ENCODE data around the gene PRG3. TPM values are rescaled to one million over a fixed set of nuclear protein-coding genes. Genes with fewer than 3 reads are reported as not detected.
"Not testable (repeated sequence)": the region's sequence is repeated elsewhere in the genome, so short reads cannot be mapped to it uniquely, and the experiment has no call there.

Gene PRG3
- total RNA-seq, 2 experiments from 2014 or later = not detected

DNA sequence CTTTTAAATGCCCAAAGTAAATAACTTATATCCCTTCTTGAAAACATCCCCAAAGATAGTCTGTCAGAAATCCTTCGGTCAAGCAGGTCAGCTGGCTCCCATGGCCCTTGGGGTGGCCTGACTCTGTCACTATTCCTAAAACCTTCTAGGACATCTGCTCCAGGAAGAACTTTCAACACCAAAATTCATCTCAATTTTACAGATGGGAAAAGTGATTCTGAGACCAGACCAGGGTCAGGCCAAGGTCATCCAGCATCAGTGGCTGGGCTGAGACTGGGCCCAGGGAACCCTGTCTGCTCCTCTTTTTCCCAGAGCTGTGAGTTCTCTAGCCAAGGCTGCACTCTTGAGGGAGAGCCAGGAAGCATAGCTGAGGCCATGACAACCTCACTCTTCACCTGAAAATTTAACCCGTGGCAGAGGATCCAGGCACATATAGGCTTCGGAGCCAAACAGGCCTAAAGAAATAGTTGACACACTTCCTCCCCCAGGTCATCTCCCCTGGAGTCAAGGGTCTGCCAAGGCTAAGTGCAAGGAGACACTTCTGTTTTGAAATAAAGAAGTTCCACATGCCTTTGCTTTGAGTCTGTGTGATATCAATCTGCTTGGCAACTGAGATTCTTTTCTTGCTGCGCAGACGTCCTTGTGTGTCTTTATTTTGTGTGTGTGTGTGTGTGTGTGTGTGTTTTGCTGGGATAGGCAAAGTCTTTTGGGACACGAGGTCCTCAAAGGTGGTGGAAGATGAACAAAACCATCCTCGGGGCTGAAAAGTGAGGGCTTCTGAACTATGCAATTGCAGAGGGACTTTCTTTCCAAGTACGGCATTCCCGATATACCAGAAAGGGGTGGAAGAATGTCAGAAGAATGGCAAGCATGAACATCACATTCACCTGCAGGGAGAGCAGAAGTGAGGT is 26.3 kb upstream of the PRG3 start:
- Mint-ChIP-seq H3K9me3 (no peaks in the 10 kb centered on the region), H3K4me1 (ENCODE audit: low read depth) (peaks cover 62% of the 10 kb centered on the region), H3K27me3 (ENCODE audit: low read depth) (no peaks in the 10 kb centered on the region), H3K27ac (peak overlapping the region; percentile 78), H3K36me3 (ENCODE audit: low read depth) (peaks cover 73% of the 10 kb centered on the region), H3K4me3 (no peak overlapping the region)
- no peak for DNase-seq
- CTCF ChIA-PET = interaction anchor here (0.9 to 2.9 kb wide), 6 partner anchors 11 to 61 kb away, joined by 3 to 10 read pairs (median 3); partner anchors contain the start of gene SLC43A3
- intact Hi-C loops (cut with micrococcal nuclease) = loop anchor here (5.0 kb wide), 1 partner anchor 70 kb away; the partner anchor contains the start of genes P2RX3 and SSRP1

DNA sequence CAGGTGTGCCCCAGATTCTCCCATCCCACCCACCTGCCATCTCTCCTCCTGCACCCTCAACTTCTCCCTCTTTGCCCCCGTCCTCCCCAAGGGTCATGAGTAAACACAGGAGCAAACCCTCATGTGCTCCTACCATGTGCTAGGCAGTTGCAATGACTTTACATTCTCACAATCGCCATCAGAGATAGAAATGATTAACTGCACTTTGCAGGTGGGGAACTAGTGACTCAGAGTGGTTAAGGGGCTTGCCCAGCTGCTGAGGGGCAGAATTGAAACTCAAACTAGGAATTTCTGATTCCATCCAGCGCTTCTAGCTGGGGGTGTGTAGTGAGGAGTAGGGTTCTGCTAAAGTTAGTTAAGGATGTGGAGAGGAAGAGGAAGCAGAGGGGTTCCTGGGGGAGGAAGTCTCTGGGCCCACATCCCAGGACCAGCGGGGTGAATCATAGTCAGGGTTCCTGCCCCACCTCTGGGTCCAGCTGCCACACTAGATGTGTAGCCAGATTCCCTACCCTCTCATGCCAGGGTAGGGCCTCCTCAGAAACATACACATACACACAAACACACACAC is 25.5 kb upstream of the PRG3 start:
- H3K36me3 Mint-ChIP-seq (ENCODE audit: low read depth) = peaks cover 68% of the 10 kb centered on the region
- no peaks in the 10 kb centered on the region for H3K27me3 Mint-ChIP-seq (ENCODE audit: low read depth)
- CTCF ChIA-PET = interaction anchor here (0.9 to 2.9 kb wide), 5 partner anchors 11 to 60 kb away, joined by 3 to 10 read pairs (median 3); partner anchors contain the start of gene SLC43A3
- H3K9me3 Mint-ChIP-seq = no peaks in the 10 kb centered on the region
- H3K4me1 Mint-ChIP-seq (ENCODE audit: low read depth) = peaks cover 60% of the 10 kb centered on the region
- intact Hi-C loops (cut with micrococcal nuclease) = loop anchor here (1.0 to 5.0 kb wide), 2 partner anchors 19 to 69 kb away; partner anchors contain the start of genes P2RX3 and SSRP1
- H3K27ac Mint-ChIP-seq = peak overlapping the region; percentile 78
- peak; percentile 75 for DNase-seq
- H3K4me3 Mint-ChIP-seq = no peak overlapping the region

GRCh38 chr11:57405271-57405860 is 24.4 kb upstream of the PRG3 start:
- no peaks in the 10 kb centered on the region for H3K27me3 Mint-ChIP-seq (ENCODE audit: low read depth)

GRCh38 chr11:57403802-57404147 is 22.8 kb upstream of the PRG3 start:
- H3K4me1 Mint-ChIP-seq (ENCODE audit: low read depth) = peaks cover 42% of the 10 kb centered on the region
- CTCF ChIA-PET = interaction anchor here (1.2 kb wide), 1 partner anchor 75 kb away, joined by 3 read pairs; no protein-coding TSS in a partner anchor
- peaks cover 47% of the 10 kb centered on the region for H3K36me3 Mint-ChIP-seq (ENCODE audit: low read depth)
- H3K4me3 Mint-ChIP-seq = no peak overlapping the region
- no peak for DNase-seq
- no peaks in the 10 kb centered on the region for H3K27me3 Mint-ChIP-seq (ENCODE audit: low read depth)
- intact Hi-C loops (cut with micrococcal nuclease) = no loop called here
- H3K9me3 Mint-ChIP-seq = no peaks in the 10 kb centered on the region
- H3K27ac Mint-ChIP-seq = no peak overlapping the region

More at GRCh38 chr11:57405271-57405860, 24.4 kb upstream of the PRG3 start:
- CTCF ChIA-PET = interaction anchor here (1.0 to 2.9 kb wide), 2 partner anchors 52 to 59 kb away, joined by 3 to 10 read pairs; no protein-coding TSS in a partner anchor
- no peak for DNase-seq
- Mint-ChIP-seq H3K27ac (peak overlapping the region; percentile 78), H3K4me1 (ENCODE audit: low read depth) (peaks cover 55% of the 10 kb centered on the region), H3K4me3 (no peak overlapping the region), H3K36me3 (ENCODE audit: low read depth) (peaks cover 63% of the 10 kb centered on the region), H3K9me3 (no peaks in the 10 kb centered on the region)
- intact Hi-C loops (cut with micrococcal nuclease) = loop anchor here (5.0 kb wide), 1 partner anchor 68 kb away; the partner anchor contains the start of genes P2RX3 and SSRP1

DNA sequence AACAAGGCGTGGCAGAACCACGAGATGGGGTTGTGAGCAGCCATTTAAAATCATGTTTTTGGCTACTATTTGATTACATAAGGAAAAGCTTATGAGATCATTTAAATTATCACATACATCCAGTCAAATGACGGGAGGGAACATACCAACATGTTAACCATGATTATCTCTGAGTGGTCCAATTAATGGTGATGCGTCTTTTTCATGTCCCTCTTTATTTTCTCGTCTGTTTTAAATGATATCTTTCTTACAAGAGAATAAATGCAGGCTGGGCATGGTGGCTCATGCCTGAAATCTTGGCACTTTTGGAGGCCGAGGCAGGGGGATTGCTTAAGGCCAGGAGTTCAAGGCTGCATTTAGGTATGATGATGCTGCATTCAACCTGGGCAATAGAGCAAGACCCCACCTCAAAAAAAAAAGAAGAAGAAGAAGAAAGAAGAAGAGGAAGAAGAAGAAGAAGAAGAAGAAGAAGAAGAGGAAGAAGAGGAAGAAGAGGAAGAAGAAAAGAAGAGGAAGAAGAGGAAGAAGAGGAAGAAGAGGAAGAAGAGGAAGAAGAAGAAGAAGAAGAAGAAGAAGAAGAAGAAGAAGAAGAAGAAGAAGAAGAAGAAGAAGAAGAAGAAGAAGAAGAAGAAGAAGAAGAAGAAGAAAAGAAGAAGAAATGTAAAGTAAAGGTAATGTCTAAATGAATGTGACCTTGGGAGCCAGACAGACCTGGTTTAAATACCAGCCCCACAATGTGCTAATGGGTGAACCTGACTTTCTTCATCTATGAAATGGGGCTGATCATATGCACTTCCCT is 22.3 kb upstream of the PRG3 start:
- H3K9me3 Mint-ChIP-seq; intact Hi-C loops (cut with micrococcal nuclease); H3K27me3 Mint-ChIP-seq (ENCODE audit: low read depth); H3K27ac Mint-ChIP-seq; H3K4me3 Mint-ChIP-seq; DNase-seq: not testable (repeated sequence)
- CTCF ChIA-PET = interaction anchor here (0.9 to 1.2 kb wide), 2 partner anchors 57 to 75 kb away, joined by 3 to 4 read pairs; no protein-coding TSS in a partner anchor
- peaks cover 42% of the 10 kb centered on the region for H3K4me1 Mint-ChIP-seq (ENCODE audit: low read depth)
- peaks cover 43% of the 10 kb centered on the region for H3K36me3 Mint-ChIP-seq (ENCODE audit: low read depth)

GRCh38 chr11:57402188-57403002 is 21.4 kb upstream of the PRG3 start:
- H3K27me3 Mint-ChIP-seq (ENCODE audit: low read depth) = no peaks in the 10 kb centered on the region
- no peak for DNase-seq
- H3K9me3 Mint-ChIP-seq = no peaks in the 10 kb centered on the region
- CTCF ChIA-PET = interaction anchor here (0.9 kb wide), 1 partner anchor 56 kb away, joined by 4 read pairs; no protein-coding TSS in a partner anchor
- H3K36me3 Mint-ChIP-seq (ENCODE audit: low read depth) = peaks cover 35% of the 10 kb centered on the region
- H3K4me3 Mint-ChIP-seq = no peak overlapping the region
- H3K4me1 Mint-ChIP-seq (ENCODE audit: low read depth) = peaks cover 34% of the 10 kb centered on the region
- H3K27ac Mint-ChIP-seq = no peak overlapping the region
- intact Hi-C loops (cut with micrococcal nuclease) = no loop called here

GRCh38 chr11:57399972-57400578 is 19.1 kb upstream of the PRG3 start:
- H3K4me3 Mint-ChIP-seq = no peak overlapping the region
- no peaks in the 10 kb centered on the region for H3K27me3 Mint-ChIP-seq (ENCODE audit: low read depth)
- intact Hi-C loops (cut with micrococcal nuclease) = no loop called here
- CTCF ChIA-PET = interaction anchor here (0.6 to 1.3 kb wide), 4 partner anchors 19 to 58 kb away, joined by 3 to 5 read pairs (median 3); no protein-coding TSS in a partner anchor
- peaks cover 14% of the 10 kb centered on the region for H3K36me3 Mint-ChIP-seq (ENCODE audit: low read depth)
- H3K4me1 Mint-ChIP-seq (ENCODE audit: low read depth) = peaks cover 12% of the 10 kb centered on the region
- H3K27ac Mint-ChIP-seq = no peak overlapping the region
- no peak for DNase-seq
- H3K9me3 Mint-ChIP-seq = no peaks in the 10 kb centered on the region

DNA sequence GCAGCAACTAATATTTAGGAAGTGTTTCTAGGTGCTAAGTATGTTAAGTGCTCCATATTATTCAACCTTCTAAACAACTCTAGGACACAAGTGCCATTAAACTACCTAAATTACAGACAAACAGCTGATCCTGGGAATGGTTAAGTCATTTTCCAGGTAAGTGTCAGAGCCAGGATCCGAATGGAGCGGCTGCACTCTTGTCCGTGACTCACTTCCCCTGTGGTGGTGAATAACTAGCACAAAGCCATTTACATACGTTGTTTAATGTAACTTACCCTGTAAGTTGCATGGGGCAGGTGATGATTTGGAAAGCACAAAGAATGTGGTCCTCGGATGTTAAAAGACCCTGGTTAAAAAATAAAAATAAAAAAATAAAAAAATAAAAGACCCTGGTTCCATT is 18.3 kb upstream of the PRG3 start:
- peaks cover 4% of the 10 kb centered on the region for H3K4me1 Mint-ChIP-seq (ENCODE audit: low read depth)
- H3K4me3 Mint-ChIP-seq = no peak overlapping the region
- intact Hi-C loops (cut with micrococcal nuclease) = no loop called here
- no peak for DNase-seq
- no peaks in the 10 kb centered on the region for H3K27me3 Mint-ChIP-seq (ENCODE audit: low read depth)
- no peaks in the 10 kb centered on the region for H3K9me3 Mint-ChIP-seq
- H3K36me3 Mint-ChIP-seq (ENCODE audit: low read depth) = peaks cover 7% of the 10 kb centered on the region
- no peak overlapping the region for H3K27ac Mint-ChIP-seq
- CTCF ChIA-PET = interaction anchor here (1.0 to 1.3 kb wide), 2 partner anchors 20 to 59 kb away, joined by 3 to 5 read pairs; no protein-coding TSS in a partner anchor

- CTCF ChIA-PET = no interaction called here
- Mint-ChIP-seq H3K36me3 (ENCODE audit: low read depth) (no peaks in the 10 kb centered on the region), H3K4me1 (ENCODE audit: low read depth) (no peaks in the 10 kb centered on the region), H3K27ac (no peak overlapping the region), H3K9me3 (no peaks in the 10 kb centered on the region), H3K4me3 (no peak overlapping the region), H3K27me3 (ENCODE audit: low read depth) (no peaks in the 10 kb centered on the region)
- no peak for DNase-seq
- intact Hi-C loops (cut with micrococcal nuclease) = no loop called here
These were observed 16.5 kb upstream of the PRG3 start for GRCh38 chr11:57397394-57397990.

DNA sequence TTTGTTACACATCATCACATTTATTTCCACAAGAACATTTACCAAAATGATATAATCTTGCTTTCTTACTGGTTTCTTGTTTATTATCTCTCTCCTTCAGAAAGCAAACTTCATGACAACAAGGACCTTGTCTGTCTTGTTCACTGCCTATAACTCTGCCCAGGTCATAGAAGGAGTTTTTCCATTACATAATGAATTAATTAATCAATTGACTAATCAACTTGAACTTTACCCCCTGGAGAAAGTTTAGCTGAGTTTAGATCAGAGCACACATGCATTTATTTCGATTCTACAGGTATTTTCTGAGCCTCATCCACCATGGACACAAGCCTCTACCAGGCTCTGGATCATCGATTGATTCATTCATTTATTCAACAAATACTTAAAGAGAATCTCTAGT is 15.8 kb upstream of the PRG3 start:
- CTCF ChIA-PET = no interaction called here
- DNase-seq = no peak
- Mint-ChIP-seq H3K27me3 (ENCODE audit: low read depth) (no peaks in the 10 kb centered on the region), H3K4me1 (ENCODE audit: low read depth) (no peaks in the 10 kb centered on the region), H3K9me3 (no peaks in the 10 kb centered on the region), H3K4me3 (no peak overlapping the region), H3K27ac (no peak overlapping the region), H3K36me3 (ENCODE audit: low read depth) (no peaks in the 10 kb centered on the region)
- intact Hi-C loops (cut with micrococcal nuclease) = no loop called here
